GM19467 (cell line): Measurements from ENCODE around the gene CORIN.
"Not testable (repeated sequence)": the region's sequence is repeated elsewhere in the genome, so short reads cannot be mapped to it uniquely, and the experiment has no call there.

ENCODE experiments used
- ATAC-seq: cut with Tn5 transposase; IDR thresholded peaks from one replicate; pipeline ENCODE4 v1.9.1; 2021; ENCODE audit warnings: mild to moderate bottlenecking, moderate library complexity; ENCODE audit not compliant: unreplicated experiment

CORIN gene

GRCh38 chr4:47771020-47771419 is 66.8 kb downstream of the CORIN start:
- no peak for ATAC-seq

GRCh38 chr4:47767956-47768355 is 69.9 kb downstream of the CORIN start:
- ATAC-seq: not testable (repeated sequence)

- no peak for ATAC-seq
Observed at GRCh38 chr4:47763279-47763678, 74.6 kb downstream of the CORIN start.

GRCh38 chr4:47762376-47763266 is 75.2 kb downstream of the CORIN start:
- no peak for ATAC-seq

- not testable (repeated sequence) for ATAC-seq
Observed at GRCh38 chr4:47753316-47753715, 84.6 kb downstream of the CORIN start.

GRCh38 chr4:47752214-47752613 is 85.7 kb downstream of the CORIN start:
- no peak for ATAC-seq

GRCh38 chr4:47750788-47751187 is 87.1 kb downstream of the CORIN start:
- ATAC-seq: no peak

GRCh38 chr4:47749858-47750257 is 88.0 kb downstream of the CORIN start:
- ATAC-seq: no peak

- no peak for ATAC-seq
Observed at GRCh38 chr4:47749060-47749459, 88.8 kb downstream of the CORIN start.

- ATAC-seq: no peak
Observed at GRCh38 chr4:47747846-47748494, 89.9 kb downstream of the CORIN start.

- ATAC-seq: no peak
Observed at GRCh38 chr4:47747211-47747610, 90.7 kb downstream of the CORIN start.

GRCh38 chr4:47746122-47746521 is 91.7 kb downstream of the CORIN start:
- ATAC-seq: no peak

- ATAC-seq: no peak
Observed at GRCh38 chr4:47744843-47745382, 93.0 kb downstream of the CORIN start.

GRCh38 chr4:47744253-47744652 is 93.6 kb downstream of the CORIN start:
- no peak for ATAC-seq

GRCh38 chr4:47741200-47741599 is 96.7 kb downstream of the CORIN start:
- ATAC-seq: no peak

- no peak for ATAC-seq
Observed at GRCh38 chr4:47737326-47737725, 100.5 kb downstream of the CORIN start.

- no peak for ATAC-seq
Observed at GRCh38 chr4:47736555-47736954, 101.3 kb downstream of the CORIN start.

GRCh38 chr4:47736146-47736545 is 101.7 kb downstream of the CORIN start:
- no peak for ATAC-seq

GRCh38 chr4:47733302-47734175 is 104.3 kb downstream of the CORIN start:
- no peak for ATAC-seq

GRCh38 chr4:47731182-47731581 is 106.7 kb downstream of the CORIN start:
- no peak for ATAC-seq

- no peak for ATAC-seq
Observed at GRCh38 chr4:47729131-47729680, 108.7 kb downstream of the CORIN start.
